ENCODE measurements around the gene IQCH.

Gene IQCH

GRCh38 chr15:67372986-67373675 is 118.5 kb downstream of the IQCH start:
- no peak for TF ChIP-seq CTCF (IDR thresholded peaks at IDR 0.05; ENCODE audit: insufficient read depth, low read length, poor library complexity, severe bottlenecking)
- Histone ChIP-seq H3K27me3 (replicated peaks; ENCODE audit: control insufficient read depth, insufficient read depth, low read length) (no peaks in the 10 kb centered on the region), H3K4me3 (replicated peaks; ENCODE audit: low read depth, low read length) (no peak overlapping the region), H3K36me3 (ENCODE audit: control insufficient read depth, insufficient read depth, low read length) (no peaks in the 10 kb centered on the region)
- no peak for DNase-seq (ENCODE audit: extremely low read depth, insufficient read length)

- no peak for TF ChIP-seq CTCF (IDR thresholded peaks at IDR 0.05; ENCODE audit: insufficient read depth, low read length, poor library complexity, severe bottlenecking)
- no peaks in the 10 kb centered on the region for H3K36me3 ChIP-seq (ENCODE audit: control insufficient read depth, insufficient read depth, low read length)
- DNase-seq (ENCODE audit: extremely low read depth, insufficient read length), result no peak
These were observed 119.4 kb downstream of the IQCH start for GRCh38 chr15:67373971-67374370.

GRCh38 chr15:67379530-67379929 is 124.9 kb downstream of the IQCH start:
- Histone ChIP-seq H3K36me3 (ENCODE audit: control insufficient read depth, insufficient read depth, low read length) (no peaks in the 10 kb centered on the region), H3K27me3 (replicated peaks; ENCODE audit: control insufficient read depth, insufficient read depth, low read length) (no peaks in the 10 kb centered on the region), H3K4me3 (replicated peaks; ENCODE audit: low read depth, low read length) (no peak overlapping the region)
- TF ChIP-seq CTCF (IDR thresholded peaks at IDR 0.05; ENCODE audit: insufficient read depth, low read length, poor library complexity, severe bottlenecking), result no peak
- no peak for DNase-seq (ENCODE audit: extremely low read depth, insufficient read length)

More at GRCh38 chr15:67373971-67374370, 119.4 kb downstream of the IQCH start:
- H3K27me3 ChIP-seq (replicated peaks; ENCODE audit: control insufficient read depth, insufficient read depth, low read length), result no peaks in the 10 kb centered on the region
- H3K4me3 ChIP-seq (replicated peaks; ENCODE audit: low read depth, low read length), result no peak overlapping the region

- no peak for TF ChIP-seq CTCF (IDR thresholded peaks at IDR 0.05; ENCODE audit: insufficient read depth, low read length, poor library complexity, severe bottlenecking)
- DNase-seq (ENCODE audit: extremely low read depth, insufficient read length), result no peak
These were observed 126.3 kb downstream of the IQCH start for GRCh38 chr15:67380921-67381320.

GRCh38 chr15:67381416-67382045 is 126.9 kb downstream of the IQCH start:
- TF ChIP-seq CTCF (IDR thresholded peaks at IDR 0.05; ENCODE audit: insufficient read depth, low read length, poor library complexity, severe bottlenecking), result no peak
- no peak for DNase-seq (ENCODE audit: extremely low read depth, insufficient read length)
- H3K27me3 ChIP-seq (replicated peaks; ENCODE audit: control insufficient read depth, insufficient read depth, low read length), result no peaks in the 10 kb centered on the region
- H3K36me3 ChIP-seq (ENCODE audit: control insufficient read depth, insufficient read depth, low read length), result no peaks in the 10 kb centered on the region
- H3K4me3 ChIP-seq (replicated peaks; ENCODE audit: low read depth, low read length), result no peak overlapping the region

More at GRCh38 chr15:67380921-67381320, 126.3 kb downstream of the IQCH start:
- Histone ChIP-seq H3K36me3 (ENCODE audit: control insufficient read depth, insufficient read depth, low read length) (no peaks in the 10 kb centered on the region), H3K27me3 (replicated peaks; ENCODE audit: control insufficient read depth, insufficient read depth, low read length) (no peaks in the 10 kb centered on the region), H3K4me3 (replicated peaks; ENCODE audit: low read depth, low read length) (no peak overlapping the region)
